Stimulated activated CD4-positive, alpha-beta T cell treated with anti-CD3 and anti-CD28 coated beads, Interleukin-12 subunit alpha, Interleukin-12 subunit beta, amount 100 ng/mL, for 4 hours (primary cell): ENCODE results near the gene DUSP1.
"Not testable (repeated sequence)": the region's sequence is repeated elsewhere in the genome, so short reads cannot be mapped to it uniquely, and the experiment has no call there.

Experiments
- DNase-seq: peaks from one replicate; pipeline ENCODE4 v3.0.0-alpha.2; 2020

The DUSP1 gene

DNA sequence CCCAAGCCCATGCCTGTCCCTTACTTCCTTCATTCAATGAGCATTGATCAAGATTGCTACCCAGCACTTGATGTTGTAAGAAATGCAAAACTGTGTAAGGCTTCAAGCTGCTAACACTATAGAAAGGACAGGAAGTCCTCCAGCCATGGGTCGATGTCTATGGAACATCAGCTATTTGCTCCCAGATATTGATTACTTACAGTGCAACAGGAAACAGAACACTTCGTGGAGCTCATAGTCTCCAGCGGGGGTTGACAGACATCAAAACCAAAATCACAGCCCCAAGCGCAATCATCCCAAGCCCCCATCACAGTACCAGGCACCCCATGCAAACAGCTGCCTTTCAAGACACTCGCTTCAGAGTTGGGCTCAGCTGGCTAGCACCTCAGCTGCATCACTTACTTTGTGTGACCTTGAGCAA, 26.8 kb upstream of the DUSP1 start:
- DNase-seq = no peak

DNA sequence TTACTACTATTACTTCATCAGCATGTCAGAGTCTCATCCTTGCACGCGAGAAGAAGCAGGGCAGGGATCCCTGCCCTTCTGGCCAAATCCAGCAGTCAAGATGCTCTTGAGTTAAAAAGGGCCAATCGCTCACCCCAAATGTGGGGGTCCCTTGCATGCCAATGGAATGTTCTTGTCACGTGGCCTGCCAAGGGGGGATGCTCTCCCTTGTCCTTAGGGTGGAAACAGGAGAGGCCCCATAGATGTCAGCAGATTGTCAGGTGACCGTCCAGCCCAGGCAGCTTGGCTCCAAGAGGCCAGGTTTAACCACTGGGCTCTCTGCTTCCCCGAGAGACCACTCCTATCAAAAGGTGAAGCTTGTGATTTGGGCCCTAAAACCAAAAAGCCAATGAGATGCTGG, 25.3 kb upstream of the DUSP1 start:
- DNase-seq = no peak

DNA sequence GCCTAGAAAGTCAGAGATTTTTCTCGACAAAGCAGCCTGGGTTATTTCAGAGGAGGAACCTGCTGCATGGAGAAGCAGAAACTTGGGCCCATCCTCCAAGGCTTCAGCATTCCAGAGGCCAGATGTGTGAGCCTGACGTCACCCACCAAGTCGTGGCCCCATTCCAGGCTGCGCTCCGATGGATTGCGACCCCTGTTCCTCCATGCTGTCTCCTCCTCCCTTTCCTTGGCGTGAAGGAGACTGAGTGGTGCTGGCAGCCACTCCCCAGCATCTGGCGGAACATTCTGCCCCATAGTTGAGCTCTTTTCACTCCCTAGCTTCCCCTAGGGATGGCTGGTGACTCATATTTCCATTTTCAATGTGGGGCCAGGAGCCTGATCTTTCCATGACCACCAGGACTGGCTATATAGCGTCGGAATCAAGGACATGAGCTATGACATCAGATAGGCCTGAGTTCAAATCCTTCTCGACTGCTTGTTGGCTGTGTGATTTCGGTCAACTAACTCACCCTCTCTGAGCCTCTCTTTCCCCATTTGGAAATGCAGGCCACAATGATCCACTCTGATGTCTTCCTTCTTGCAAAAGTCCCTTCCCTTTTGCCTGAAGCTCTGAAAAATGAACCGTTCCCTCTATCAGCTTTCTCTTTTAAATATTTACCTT, 24.5 kb upstream of the DUSP1 start:
- no peak for DNase-seq

DNA sequence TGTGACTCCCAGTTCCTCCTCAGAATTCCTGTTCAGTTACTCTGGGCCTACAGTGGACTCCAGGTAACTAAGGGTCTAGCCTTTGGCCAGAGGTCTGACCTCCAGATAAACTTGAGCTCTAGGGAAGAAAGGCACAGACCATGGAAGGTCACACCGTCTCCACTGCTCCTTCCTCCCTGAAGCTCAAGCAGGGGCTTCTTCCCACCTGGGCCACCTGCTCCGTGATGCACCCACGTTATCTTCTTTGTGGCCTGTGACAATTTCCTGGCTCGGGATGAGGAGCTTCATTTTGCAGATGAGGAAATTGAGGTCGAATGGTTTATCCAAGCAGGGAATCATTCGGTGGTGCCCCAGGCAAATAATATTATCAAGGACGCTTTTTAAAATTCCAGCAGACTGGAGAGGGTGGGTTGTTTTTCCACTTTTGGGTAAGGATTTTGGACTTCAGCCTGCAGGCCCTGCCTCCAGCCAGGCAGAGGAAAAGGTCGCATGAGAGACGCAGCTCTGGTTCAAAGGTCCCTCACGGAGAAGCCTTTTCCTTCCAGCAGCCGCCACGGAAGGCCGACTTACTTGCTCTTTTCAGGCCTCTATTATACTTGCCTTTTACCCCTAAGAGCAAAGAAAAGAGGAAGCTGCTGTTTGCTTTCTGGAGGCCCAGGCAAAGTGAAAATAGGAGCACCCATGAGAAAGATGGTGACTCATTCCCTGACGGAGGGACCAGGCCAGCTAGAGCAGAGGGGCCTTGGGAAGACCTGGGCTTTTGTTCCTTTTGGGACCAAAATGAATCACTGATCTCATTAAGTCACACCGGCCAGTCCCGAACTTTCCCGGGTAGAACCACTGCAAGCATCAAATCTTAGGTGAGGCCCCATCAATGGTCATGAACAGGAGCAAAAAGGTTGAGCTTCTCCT, 22.8 kb upstream of the DUSP1 start:
- no peak for DNase-seq

DNA sequence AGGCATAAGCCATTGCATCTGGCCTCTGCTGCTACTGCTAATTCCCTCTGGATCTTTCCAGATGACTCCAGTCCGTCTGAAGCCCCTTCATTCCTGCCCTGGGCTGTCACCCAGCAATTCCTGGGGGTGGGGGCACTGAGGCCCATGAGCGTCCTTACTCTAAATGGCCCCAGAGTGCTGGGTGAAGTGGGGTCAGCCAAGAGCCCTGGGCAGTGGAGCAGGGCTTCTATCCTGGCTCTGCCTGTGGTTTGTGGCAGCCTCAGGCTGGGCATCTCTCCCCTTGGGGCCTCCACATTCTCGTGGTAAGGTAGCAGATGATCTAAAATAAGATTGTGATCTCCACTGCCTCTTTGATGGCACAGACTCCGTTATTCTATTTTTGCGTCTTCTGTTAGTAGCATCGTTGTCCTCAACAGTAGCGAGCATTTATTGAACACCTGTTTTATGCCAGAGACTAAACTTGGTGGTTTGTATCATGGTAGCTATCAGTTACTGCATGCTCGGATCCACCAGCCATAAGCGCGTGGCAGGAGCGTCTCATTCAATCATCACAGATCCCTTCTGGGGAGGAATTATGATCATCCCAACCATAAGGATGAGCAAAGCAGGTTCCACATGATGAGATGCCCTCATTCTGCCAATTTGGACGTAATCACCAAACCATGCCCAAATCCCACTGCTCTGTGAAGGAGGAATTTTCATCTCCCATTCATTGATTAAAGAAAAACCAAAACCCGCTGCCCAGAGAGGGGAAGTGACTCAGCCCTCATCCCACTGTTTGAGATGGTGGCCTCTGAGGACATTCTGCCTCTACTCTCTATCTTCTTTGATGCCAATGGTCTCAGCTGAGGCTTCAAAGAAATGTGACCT, 21.9 kb upstream of the DUSP1 start:
- DNase-seq = no peak

- DNase-seq = no peak
Measured at GRCh38 chr5:172791726-172792445, 20.9 kb upstream of the DUSP1 start.

DNA sequence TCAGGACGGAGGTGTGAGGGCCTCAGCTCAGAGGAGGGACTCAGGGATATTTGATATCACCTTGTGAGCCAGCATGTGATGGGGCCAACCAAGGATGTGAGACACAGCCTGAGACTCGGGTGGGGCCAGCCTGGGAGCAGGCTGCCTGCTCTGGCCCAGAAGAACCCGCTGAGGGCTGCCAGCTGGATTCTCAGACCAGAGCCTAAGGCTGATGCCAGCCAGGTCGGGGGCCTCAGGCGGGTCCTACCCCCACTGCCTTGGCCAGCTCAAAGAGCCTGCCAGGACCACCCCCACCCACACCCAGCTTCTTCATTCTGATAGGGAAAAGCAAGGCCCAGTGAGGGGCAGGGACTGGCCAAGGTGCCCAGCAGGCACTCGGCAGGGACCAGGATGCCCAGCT, 20.3 kb upstream of the DUSP1 start:
- DNase-seq = no peak

DNA sequence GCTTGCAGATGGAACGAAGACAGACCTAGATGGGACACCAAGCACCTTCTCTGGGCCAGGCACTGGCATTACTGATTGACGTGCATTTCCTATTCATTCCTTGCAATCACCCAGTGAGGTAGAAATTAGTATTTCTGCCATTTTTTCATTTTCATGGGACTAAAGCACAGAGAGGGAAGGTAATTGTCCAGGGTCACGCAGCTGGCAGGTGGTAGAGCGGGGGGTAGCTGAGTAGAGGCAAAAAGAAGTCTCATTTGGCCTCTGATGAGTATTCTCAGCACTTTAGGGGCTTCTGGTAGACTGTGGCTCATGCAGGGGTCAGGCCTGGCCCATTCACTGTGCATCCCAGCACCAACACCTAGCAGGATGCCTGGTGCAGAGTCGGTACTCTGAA, 19.5 kb upstream of the DUSP1 start:
- DNase-seq = no peak

GRCh38 chr5:172789687-172790495, 18.9 kb upstream of the DUSP1 start:
- DNase-seq = no peak

- DNase-seq = no peak
Measured at GRCh38 chr5:172788771-172789686, 18.0 kb upstream of the DUSP1 start.

DNA sequence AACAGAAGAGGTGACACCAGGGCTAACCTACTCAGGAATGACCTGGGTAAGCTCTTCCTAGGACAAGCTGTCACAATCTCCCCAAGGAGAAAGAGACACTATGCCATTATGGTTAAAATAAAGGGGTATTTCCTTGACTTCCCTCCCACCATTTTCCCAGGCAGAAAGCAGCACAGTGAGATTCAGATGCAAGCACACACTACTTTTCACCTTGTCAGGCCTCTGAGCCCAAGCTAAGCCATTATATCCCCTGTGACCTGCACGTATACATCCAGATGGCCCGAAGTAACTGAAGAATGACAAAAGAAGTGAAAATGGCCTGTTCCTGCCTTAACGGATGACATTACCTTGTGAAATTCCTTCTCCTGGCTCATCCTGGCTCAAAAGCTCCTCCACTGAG, 16.5 kb upstream of the DUSP1 start:
- DNase-seq = not testable (repeated sequence)

DNA sequence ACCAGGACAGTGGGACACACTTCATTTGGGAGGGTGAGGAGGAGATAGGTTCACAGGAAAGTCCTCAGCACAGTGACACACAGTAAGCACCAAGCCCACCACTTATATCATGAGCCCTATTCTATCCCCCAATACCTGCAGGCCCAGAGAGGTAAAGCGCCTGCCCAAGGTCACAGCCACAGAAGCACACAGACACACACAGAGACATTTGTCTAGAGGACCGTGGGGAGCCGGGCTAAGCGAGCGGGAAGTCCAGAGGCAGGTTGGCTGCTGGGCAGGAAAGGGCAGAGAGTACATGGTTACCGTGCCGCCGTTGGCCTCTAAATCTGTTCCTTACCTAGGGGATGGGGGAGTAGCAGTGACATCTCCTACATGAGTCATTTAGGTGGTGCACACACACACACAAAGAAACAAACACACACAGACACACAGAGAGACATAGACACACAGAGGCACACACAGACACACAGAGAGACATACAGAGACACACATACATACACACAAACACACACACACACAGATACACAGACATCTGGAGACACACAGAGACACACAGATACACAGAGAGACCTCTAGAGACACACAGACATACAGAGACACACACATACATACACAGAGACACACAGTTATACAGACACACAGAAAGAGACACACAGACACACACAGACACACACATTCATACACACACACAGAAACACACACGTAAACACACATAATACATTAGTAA, 15.9 kb upstream of the DUSP1 start:
- no peak for DNase-seq

GRCh38 chr5:172785429-172786088, 14.6 kb upstream of the DUSP1 start:
- no peak for DNase-seq

- not testable (repeated sequence) for DNase-seq
Measured at GRCh38 chr5:172784162-172784561, 13.2 kb upstream of the DUSP1 start.

GRCh38 chr5:172783319-172783718, 12.3 kb upstream of the DUSP1 start:
- DNase-seq = not testable (repeated sequence)

- no peak for DNase-seq
Measured at GRCh38 chr5:172782169-172783039, 11.4 kb upstream of the DUSP1 start.

DNA sequence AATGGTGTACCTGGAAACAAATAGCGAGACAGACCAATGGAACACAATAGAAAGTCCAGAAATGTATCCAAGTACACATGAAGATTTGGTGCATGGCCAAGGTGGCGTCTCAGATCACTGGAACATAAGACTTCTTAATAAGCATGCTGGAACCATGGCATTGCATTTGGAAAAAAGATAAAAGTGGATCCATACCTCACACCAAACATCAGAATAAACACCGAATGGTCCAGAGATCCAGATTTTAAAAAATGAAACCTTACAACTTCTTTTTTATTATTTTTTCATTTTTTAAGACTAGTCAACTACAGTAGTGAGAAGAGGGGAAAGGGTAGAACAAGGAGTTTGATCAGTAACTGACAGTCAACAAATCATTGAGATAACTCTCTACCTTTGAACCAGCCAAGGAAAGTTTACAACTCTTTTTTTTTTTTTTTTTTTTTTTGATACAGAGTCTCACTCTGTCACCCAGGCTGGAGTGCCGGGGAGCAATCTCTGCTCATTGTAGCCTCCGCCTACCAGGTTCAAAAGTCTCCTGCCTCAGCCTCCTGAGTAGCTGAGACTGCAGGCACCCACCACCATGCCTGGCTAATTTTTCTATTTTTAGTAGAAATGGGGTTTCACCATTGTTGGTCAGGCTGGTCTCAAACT, 8.8 kb upstream of the DUSP1 start:
- DNase-seq = no peak
